Smooth muscle cell (in vitro differentiated cells): ENCODE data around the gene MICALL2. TPM values are rescaled to one million over a fixed set of nuclear protein-coding genes. Genes with fewer than 3 reads are reported as not detected.

ENCODE experiments used
- DNase-seq: peaks from one replicate; lab custom pipeline; 2025; ENCODE audit not compliant: unreplicated experiment; lab: John Stamatoyannopoulos, UW
- H2AFZ ChIP-seq: fragments of 200-600 bp; sonication (generic); 2 replicates; pipeline ENCODE4 v1.6.0; 2016; ENCODE audit warnings: antibody characterized with exemption, low read depth, mild to moderate bottlenecking
- H3F3A ChIP-seq: fragments of 200-600 bp; sonication (generic); 2 replicates; pipeline ENCODE4 v1.6.0; 2017; ENCODE audit warnings: antibody characterized with exemption, low read depth
- H3K27ac ChIP-seq: fragments of 200-600 bp; sonication (generic); 2 replicates; pipeline ENCODE4 v1.5.1; 2016; ENCODE audit warnings: low read depth, mild to moderate bottlenecking
- H3K27me3 ChIP-seq: fragments of 200-600 bp; sonication (generic); 2 replicates; pipeline ENCODE4 v1.6.1; 2016; ENCODE audit warnings: low read depth, mild to moderate bottlenecking
- H3K36me3 ChIP-seq: fragments of 200-600 bp; sonication (generic); 2 replicates; pipeline ENCODE4 v1.5.1; 2016; ENCODE audit warnings: low read depth
- H3K4me1 ChIP-seq: fragments of 200-600 bp; sonication (generic); 2 replicates; pipeline ENCODE4 v1.5.1; 2016; ENCODE audit warnings: low read depth
- H3K4me2 ChIP-seq: fragments of 200-600 bp; sonication (generic); 2 replicates; pipeline ENCODE4 v1.6.0; 2016; ENCODE audit warnings: mild to moderate bottlenecking
- H3K4me3 ChIP-seq: fragments of 200-600 bp; sonication (generic); 2 replicates; pipeline ENCODE4 v1.5.1; 2016; ENCODE audit warnings: mild to moderate bottlenecking
- H3K79me2 ChIP-seq: fragments of 200-600 bp; sonication (generic); 2 replicates; pipeline ENCODE4 v1.6.0; 2016; ENCODE audit warnings: low read depth, mild to moderate bottlenecking
- H3K9ac ChIP-seq: fragments of 200-600 bp; sonication (generic); 2 replicates; pipeline ENCODE4 v1.6.0; 2016; ENCODE audit warnings: low read depth
- H3K9me3 ChIP-seq: fragments of 200-600 bp; sonication (generic); replicated peaks from 2 replicates; pipeline ENCODE4 v1.5.1; 2016; ENCODE audit warnings: low read depth
- H4K20me1 ChIP-seq: fragments of 200-600 bp; sonication (generic); 2 replicates; pipeline ENCODE4 v1.6.0; 2016; ENCODE audit warnings: low read depth
- WGBS: methylation state at CpG from one replicate; pipeline ENCODE4 v1.1.7; 2016; ENCODE audit warnings: low lambda C conversion rate; 5-methylcytosine and 5-hydroxymethylcytosine counted together
- polyA plus RNA-seq: library from polyadenylated mRNA; unstranded; fragments of >200 nt; fragmentation: Nextera tagmentation; extraction: Ambion mirVana; gene quantifications from 2 replicates; pipeline ENCODE4 v1.2.1, GENCODE V29; 2016
- total RNA-seq: library from RNA; depleted of rRNA; stranded (reverse); fragments of >200 nt; gene quantifications from 2 replicates; pipeline ENCODE4 v1.2.3, GENCODE V29; 2014
- TF ChIP-seq, protein P1 (sequence below): fragments of 200-600 bp; sonication (generic); IDR thresholded peaks from 2 replicates; pipeline ENCODE4 v1.5.1; 2017; ENCODE audit warnings: borderline replicate concordance, mild to moderate bottlenecking, antibody characterized with exemption; ENCODE audit not compliant: insufficient read depth, poor library complexity, severe bottlenecking

MICALL2 gene
- total and polyA plus RNA-seq, 2 experiments from 2014 or later, result 4.2 to 18.9 TPM

DNA sequence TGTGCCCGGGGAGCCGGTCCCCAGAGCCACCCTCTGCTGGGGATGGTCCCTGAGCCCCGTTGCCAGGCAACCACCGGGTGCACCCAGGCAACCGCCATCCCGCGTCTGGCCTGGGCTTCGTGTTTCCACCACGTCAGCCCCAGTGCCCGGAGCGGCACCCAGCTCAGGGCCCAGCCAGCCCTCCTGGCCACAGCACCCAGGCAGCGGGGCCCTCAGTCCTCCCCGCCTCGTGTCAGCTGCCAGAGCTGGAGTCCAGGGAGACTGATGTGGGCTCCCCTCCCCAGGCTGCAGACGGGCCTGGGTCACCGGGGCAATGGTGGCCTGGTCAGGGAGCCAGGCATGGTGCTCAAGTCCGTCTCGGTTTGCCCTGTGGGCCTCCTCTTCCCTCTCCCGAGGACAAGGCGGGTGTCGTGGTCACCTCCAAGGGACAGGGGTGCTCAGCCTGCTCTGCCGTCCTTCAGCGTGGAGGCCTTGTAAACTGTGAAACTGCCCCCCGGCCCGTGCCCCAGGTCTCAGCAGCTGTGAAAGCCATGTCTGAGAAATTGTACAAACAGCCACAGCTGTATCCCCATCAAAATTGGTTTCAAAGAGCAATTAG is 72.5 kb downstream of the MICALL2 start:
- TF ChIP-seq, protein P1, sequence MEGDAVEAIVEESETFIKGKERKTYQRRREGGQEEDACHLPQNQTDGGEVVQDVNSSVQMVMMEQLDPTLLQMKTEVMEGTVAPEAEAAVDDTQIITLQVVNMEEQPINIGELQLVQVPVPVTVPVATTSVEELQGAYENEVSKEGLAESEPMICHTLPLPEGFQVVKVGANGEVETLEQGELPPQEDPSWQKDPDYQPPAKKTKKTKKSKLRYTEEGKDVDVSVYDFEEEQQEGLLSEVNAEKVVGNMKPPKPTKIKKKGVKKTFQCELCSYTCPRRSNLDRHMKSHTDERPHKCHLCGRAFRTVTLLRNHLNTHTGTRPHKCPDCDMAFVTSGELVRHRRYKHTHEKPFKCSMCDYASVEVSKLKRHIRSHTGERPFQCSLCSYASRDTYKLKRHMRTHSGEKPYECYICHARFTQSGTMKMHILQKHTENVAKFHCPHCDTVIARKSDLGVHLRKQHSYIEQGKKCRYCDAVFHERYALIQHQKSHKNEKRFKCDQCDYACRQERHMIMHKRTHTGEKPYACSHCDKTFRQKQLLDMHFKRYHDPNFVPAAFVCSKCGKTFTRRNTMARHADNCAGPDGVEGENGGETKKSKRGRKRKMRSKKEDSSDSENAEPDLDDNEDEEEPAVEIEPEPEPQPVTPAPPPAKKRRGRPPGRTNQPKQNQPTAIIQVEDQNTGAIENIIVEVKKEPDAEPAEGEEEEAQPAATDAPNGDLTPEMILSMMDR, result no peak
- no peak overlapping the region for H3K4me3 ChIP-seq
- H3K9me3 ChIP-seq, result no peaks in the 10 kb centered on the region
- H3K27me3 ChIP-seq, result peaks cover 17% of the 10 kb centered on the region
- no peak overlapping the region for H2AFZ ChIP-seq
- H3K27ac ChIP-seq, result no peak overlapping the region
- H3F3A ChIP-seq, result no peaks in the 10 kb centered on the region
- no peaks in the 10 kb centered on the region for H4K20me1 ChIP-seq
- 92% methylated on average over 25 of the region's 25 CpGs for WGBS
- no peak overlapping the region for H3K4me2 ChIP-seq
- H3K9ac ChIP-seq, result no peak overlapping the region
- H3K4me1 ChIP-seq, result no peaks in the 10 kb centered on the region
- DNase-seq, result no peak
- H3K36me3 ChIP-seq, result no peaks in the 10 kb centered on the region
- H3K79me2 ChIP-seq, result no peaks in the 10 kb centered on the region

DNA sequence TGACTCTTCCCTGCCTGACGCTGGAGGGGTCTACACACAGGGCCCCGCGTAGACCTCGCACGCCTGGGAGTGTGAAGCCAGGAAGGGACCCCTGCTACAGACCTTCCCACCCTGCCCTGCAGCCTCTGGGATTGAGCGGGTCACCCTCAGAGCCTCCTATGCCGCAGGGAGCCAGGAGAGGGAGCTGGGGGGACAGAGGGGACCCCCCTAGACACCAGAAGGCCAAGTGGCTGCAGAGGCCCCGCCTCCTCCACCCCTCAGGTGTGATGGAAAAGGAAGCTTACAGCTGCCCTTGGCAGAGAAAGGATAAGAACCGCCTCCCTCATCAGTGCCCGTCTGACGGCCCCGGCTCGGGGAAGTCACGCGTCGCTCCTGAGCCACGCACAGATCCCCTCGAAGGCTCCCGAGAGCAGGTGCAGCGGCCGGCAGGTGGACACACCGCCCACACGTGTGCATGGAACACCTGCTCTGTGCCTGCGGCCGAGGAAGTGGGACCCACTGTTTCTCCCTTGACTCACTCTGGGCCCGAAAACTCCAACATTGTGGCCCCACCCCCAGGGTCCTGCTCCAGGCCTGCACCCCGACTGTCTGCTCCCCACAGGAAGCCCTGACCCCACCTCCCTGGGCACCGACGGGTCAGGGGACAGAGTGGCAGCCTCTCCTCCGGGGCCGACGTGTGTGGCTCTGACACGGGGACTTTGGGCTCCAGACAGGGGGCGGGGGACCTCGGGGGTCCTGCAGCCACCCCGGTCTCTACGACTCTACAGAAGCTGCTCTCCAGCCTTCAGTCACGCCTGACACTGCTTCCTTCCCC is 73.3 kb downstream of the MICALL2 start:
- H3K79me2 ChIP-seq, result no peaks in the 10 kb centered on the region
- 89% methylated on average over 33 of the region's 38 CpGs for WGBS
- H3K36me3 ChIP-seq, result no peaks in the 10 kb centered on the region
- no peaks in the 10 kb centered on the region for H3K9me3 ChIP-seq
- H3F3A ChIP-seq, result no peaks in the 10 kb centered on the region
- TF ChIP-seq, protein P1, result no peak
- no peak overlapping the region for H3K4me3 ChIP-seq
- no peak for DNase-seq
- H3K4me1 ChIP-seq, result no peaks in the 10 kb centered on the region
- no peak overlapping the region for H3K4me2 ChIP-seq
- H3K27ac ChIP-seq, result no peak overlapping the region
- no peak overlapping the region for H3K9ac ChIP-seq
- no peak overlapping the region for H2AFZ ChIP-seq
- peaks cover 17% of the 10 kb centered on the region for H3K27me3 ChIP-seq
- H4K20me1 ChIP-seq, result no peaks in the 10 kb centered on the region

DNA sequence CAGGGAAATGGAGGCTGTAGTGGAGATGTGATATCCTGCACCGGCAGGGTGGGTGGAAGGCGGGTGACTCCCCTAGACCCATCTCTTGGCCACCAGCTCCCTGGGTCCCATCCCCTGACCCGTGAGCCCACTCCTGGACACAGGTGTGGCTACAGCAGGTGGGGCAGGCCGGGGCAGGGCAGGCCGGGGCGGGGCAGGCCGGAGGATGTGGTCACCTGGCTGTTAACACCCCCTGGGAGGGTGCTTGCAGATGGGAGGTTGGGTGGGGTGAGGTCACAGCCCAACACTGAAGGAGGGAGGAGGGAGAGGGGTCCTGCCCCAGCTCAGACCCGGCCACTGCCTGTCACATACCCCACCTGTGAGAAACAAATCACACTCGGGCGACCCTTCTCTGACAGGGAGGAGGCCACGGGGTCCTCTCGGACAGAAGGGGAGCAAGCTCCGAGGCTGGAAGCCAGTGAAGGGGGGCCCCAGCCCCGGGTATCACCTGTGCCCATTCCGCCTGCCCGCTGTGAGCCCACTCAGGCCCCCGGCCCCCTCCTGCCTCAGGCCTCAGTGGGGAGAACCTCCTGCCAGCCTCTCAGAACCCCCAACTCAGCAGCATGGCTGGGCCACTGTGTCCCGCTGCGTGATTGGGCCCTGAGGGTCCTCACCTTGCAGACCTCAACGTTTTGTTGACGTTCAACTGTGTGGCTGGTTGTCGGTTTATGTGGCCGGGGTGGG is 74.0 kb downstream of the MICALL2 start:
- H3K4me2 ChIP-seq, result no peak overlapping the region
- no peak overlapping the region for H3K27ac ChIP-seq
- H3K4me1 ChIP-seq, result no peaks in the 10 kb centered on the region
- no peak overlapping the region for H3K9ac ChIP-seq
- DNase-seq, result no peak
- no peaks in the 10 kb centered on the region for H3K9me3 ChIP-seq
- H3K4me3 ChIP-seq, result no peak overlapping the region
- no peak overlapping the region for H2AFZ ChIP-seq
- no peaks in the 10 kb centered on the region for H3K79me2 ChIP-seq
- WGBS, result 80% methylated on average over 15 of the region's 23 CpGs
- no peaks in the 10 kb centered on the region for H3K36me3 ChIP-seq
- H3K27me3 ChIP-seq, result peaks cover 17% of the 10 kb centered on the region
- H4K20me1 ChIP-seq, result no peaks in the 10 kb centered on the region
- no peaks in the 10 kb centered on the region for H3F3A ChIP-seq
- TF ChIP-seq, protein P1, result no peak

Other genes starting within 250 kb of the MICALL2 start
- gene UNCX, start 226.6 kb downstream of the MICALL2 start, total RNA-seq, result not detected in 2 replicates
- gene UNCX, start 226.6 kb downstream of the MICALL2 start, polyA plus RNA-seq, result not detected in 2 replicates
- 18.2 and 18.9 TPM in 2 replicates for gene INTS1, start 44.9 kb upstream of the MICALL2 start, total RNA-seq
- 48.0 and 51.2 TPM in 2 replicates for gene INTS1, start 44.9 kb upstream of the MICALL2 start, polyA plus RNA-seq
- gene MAFK, start 71.2 kb upstream of the MICALL2 start, total RNA-seq, result 8.5 and 8.8 TPM in 2 replicates
- gene MAFK, start 71.2 kb upstream of the MICALL2 start, polyA plus RNA-seq, result 2.8 and 4.4 TPM in 2 replicates
- 4.8 and 6.6 TPM in 2 replicates for gene TMEM184A, start 96.7 kb upstream of the MICALL2 start, total RNA-seq
- 1.6 and 4.5 TPM in 2 replicates for gene TMEM184A, start 96.7 kb upstream of the MICALL2 start, polyA plus RNA-seq
- 24.5 and 30.7 TPM in 2 replicates for gene PSMG3, start 110.6 kb upstream of the MICALL2 start, total RNA-seq
- 45.2 and 45.3 TPM in 2 replicates for gene PSMG3, start 110.6 kb upstream of the MICALL2 start, polyA plus RNA-seq
- 4.2 and 6.4 TPM in 2 replicates for gene ELFN1, start 210.8 kb upstream of the MICALL2 start, total RNA-seq
- gene ELFN1, start 210.8 kb upstream of the MICALL2 start, polyA plus RNA-seq, result 4.5 and 6.2 TPM in 2 replicates